Colon (tissue), 2 donors: ENCODE measurements around the gene ZNF547.
"Not testable (repeated sequence)": the region's sequence is repeated elsewhere in the genome, so short reads cannot be mapped to it uniquely, and the experiment has no call there.

Source experiments
- FAIRE-seq: peaks from 2 replicates; lab custom pipeline; 2012; peaks lifted over from hg19 to GRCh38; lab: Jason Lieb, UNC
- donor health status: control.
- donor health status: control.

The ZNF547 gene

GRCh38 chr19:57374647-57375046 is 11.3 kb downstream of the ZNF547 start:
- not testable (repeated sequence) for FAIRE-seq

- FAIRE-seq, result no peak
These were observed 12.8 kb downstream of the ZNF547 start for GRCh38 chr19:57376151-57376550.

- no peak for FAIRE-seq
These were observed 14.3 kb downstream of the ZNF547 start for GRCh38 chr19:57377498-57378146.

GRCh38 chr19:57380923-57381322 is 17.6 kb downstream of the ZNF547 start:
- no peak for FAIRE-seq

GRCh38 chr19:57382806-57383488 is 19.6 kb downstream of the ZNF547 start:
- no peak for FAIRE-seq

- no peak for FAIRE-seq
These were observed 25.9 kb downstream of the ZNF547 start for GRCh38 chr19:57389194-57389729.

GRCh38 chr19:57389730-57390598 is 26.6 kb downstream of the ZNF547 start, which contains the start of gene ZNF548:
ZNF548 (plus strand) TSS chr19:57389854; CDS start chr19:57390100, 246 bp downstream.
- peak; percentile 38 for FAIRE-seq

- no peak for FAIRE-seq
These were observed 32.4 kb downstream of the ZNF547 start for GRCh38 chr19:57395710-57396109.

GRCh38 chr19:57398868-57399267 is 35.5 kb downstream of the ZNF547 start:
- FAIRE-seq, result no peak

- no peak for FAIRE-seq
These were observed 40.6 kb downstream of the ZNF547 start for GRCh38 chr19:57403737-57404563.

GRCh38 chr19:57406516-57407123 is 43.3 kb downstream of the ZNF547 start:
- FAIRE-seq, result no peak

GRCh38 chr19:57410877-57411671 is 47.7 kb downstream of the ZNF547 start, which contains the start of gene ZNF17:
ZNF17 (plus strand) TSS chr19:57411161; CDS start chr19:57413616, 2,455 bp downstream.
- no peak for FAIRE-seq

- FAIRE-seq, result no peak
These were observed 56.1 kb downstream of the ZNF547 start for GRCh38 chr19:57419439-57419838.

GRCh38 chr19:57421037-57421436 is 57.7 kb downstream of the ZNF547 start:
- FAIRE-seq, result no peak
